Activated T-helper 17 cell treated with anti-CD3 and anti-CD28 coated beads, Interleukin-2, amount 50 U/mL, for 72 hours (primary cell): Measurements from ENCODE around the gene POFUT2. TPM values are rescaled to one million over a fixed set of nuclear protein-coding genes. Genes with fewer than 3 reads are reported as not detected.
A peak's percentile ranks its signal among the peaks of the same experiment; 100 is the strongest.

ENCODE experiments used
- ATAC-seq: fragments of 150-1000 bp; cut with Tn5 transposase; replicated peaks from 2 replicates; pipeline ENCODE4 v1.10.0; 2021; ENCODE audit warnings: mild to moderate bottlenecking, moderate library complexity
- H3K27ac Mint-ChIP-seq: one replicate; pipeline ENCODE4 v1.8.0; 2022; ENCODE audit warnings: mixed read lengths
- H3K27me3 Mint-ChIP-seq: one replicate; pipeline ENCODE4 v1.8.0; 2022; ENCODE audit warnings: mixed read lengths
- H3K36me3 Mint-ChIP-seq: one replicate; pipeline ENCODE4 v1.8.0; 2022; ENCODE audit warnings: low read depth, mild to moderate bottlenecking, mixed read lengths
- H3K4me1 Mint-ChIP-seq: one replicate; pipeline ENCODE4 v1.8.0; 2022; ENCODE audit warnings: mixed read lengths
- H3K4me3 Mint-ChIP-seq: one replicate; pipeline ENCODE4 v1.8.0; 2022; ENCODE audit warnings: mild to moderate bottlenecking, mixed read lengths
- H3K9me3 Mint-ChIP-seq: one replicate; pipeline ENCODE4 v1.8.0; 2022; ENCODE audit warnings: mixed read lengths
- total RNA-seq, 2 donors: library from RNA; stranded (reverse); gene quantifications; one replicate each; pipeline ENCODE4 v1.2.3, GENCODE V29; 2022

The POFUT2 gene
- total RNA-seq, 2 donors from 2014 or later = 12.0 to 22.8 TPM

DNA sequence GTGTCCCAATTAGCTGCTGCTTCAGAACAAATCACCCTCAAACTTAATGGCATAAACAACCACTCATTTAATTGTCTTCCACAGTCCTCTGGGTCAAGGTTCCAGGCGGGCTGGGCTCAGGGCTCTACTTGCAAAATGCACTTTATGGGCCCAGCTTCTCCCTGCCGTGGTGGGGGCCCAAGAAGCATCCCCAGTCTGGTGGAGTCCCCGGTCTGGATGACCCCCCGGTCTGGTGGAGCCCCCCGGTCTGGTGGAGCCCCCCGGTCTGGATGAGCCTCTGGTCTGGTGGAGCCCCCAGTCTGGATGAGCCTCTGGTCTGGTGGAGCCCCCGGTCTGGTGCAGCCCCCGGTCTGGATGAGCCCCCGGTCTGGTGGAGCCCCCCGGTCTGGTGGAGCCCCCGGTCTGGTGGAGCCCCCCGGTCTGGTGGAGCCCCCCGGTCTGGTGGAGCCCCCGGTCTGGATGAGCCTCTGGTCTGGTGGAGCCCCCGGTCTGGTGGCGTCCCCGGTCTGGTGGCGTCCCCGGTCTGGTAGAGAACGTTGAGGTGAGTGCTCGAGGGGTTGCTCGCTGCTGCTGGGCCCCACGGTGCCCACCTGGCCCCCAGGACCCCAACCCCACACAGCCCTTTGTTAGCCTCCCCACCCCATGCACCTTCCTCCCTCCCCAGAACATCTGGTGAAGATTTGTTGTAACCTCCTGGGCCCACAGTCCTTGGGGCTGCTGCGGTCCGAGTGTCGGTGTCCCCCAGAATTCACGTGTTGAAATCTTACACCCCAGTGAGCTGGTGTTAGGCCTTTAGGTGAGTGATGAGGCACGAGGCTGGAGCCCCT lies 33.8 kb downstream of the POFUT2 start:
- H3K4me1 Mint-ChIP-seq = peaks cover 14% of the 10 kb centered on the region
- no peak for ATAC-seq
- no peaks in the 10 kb centered on the region for H3K36me3 Mint-ChIP-seq
- peaks cover 5% of the 10 kb centered on the region for H3K27me3 Mint-ChIP-seq
- H3K9me3 Mint-ChIP-seq = no peaks in the 10 kb centered on the region
- no peak overlapping the region for H3K27ac Mint-ChIP-seq
- H3K4me3 Mint-ChIP-seq = peak overlapping the region; percentile 34

DNA sequence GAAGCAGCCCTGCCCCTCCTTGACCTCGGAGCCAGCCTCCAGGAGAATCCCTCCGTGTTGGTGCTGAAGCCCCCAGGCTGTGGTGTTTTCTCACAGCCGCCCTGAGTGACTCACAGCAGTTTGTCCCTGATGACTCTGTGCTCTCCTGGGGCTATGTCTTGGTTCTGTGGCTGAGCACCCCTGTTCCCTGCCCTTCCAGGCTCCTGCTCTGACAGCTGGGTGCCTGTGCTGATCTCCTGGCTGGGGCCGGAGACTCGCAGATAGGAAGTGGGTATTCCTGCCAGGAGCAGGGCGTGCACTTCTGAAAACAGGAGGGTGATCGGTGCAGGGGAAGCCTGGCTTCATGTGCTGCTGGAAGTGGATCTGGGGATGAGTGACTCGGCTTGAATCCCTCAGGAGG lies 34.5 kb downstream of the POFUT2 start:
- Mint-ChIP-seq H3K27me3 (peaks cover 5% of the 10 kb centered on the region), H3K9me3 (no peaks in the 10 kb centered on the region), H3K36me3 (no peaks in the 10 kb centered on the region), H3K27ac (no peak overlapping the region), H3K4me3 (no peak overlapping the region), H3K4me1 (peaks cover 14% of the 10 kb centered on the region)
- no peak for ATAC-seq

DNA sequence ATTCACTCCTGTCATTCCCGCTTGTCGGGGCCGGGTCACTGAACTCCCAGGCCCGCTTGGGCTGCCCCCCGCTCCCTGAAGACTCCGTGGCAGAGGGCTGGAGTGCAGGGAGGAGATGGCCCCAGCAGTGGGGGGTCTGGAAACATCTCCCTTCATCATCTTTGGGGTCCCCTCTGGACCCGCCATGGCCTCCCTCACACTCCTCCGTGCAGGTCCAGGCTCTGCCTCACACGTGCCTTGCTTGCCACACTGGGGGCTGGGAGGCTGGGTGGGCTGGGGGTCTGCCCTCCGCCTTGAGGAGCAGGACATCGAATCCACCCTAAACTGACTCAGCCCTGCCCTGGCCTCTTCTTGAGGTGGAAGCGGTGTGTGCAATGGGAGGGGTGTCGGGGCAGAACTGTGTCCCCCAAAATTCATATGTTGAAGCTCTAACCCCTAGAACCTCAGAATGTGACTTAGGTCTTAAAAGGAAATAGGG lies 35.2 kb downstream of the POFUT2 start:
- Mint-ChIP-seq H3K4me1 (peaks cover 14% of the 10 kb centered on the region), H3K4me3 (no peak overlapping the region), H3K27me3 (peaks cover 5% of the 10 kb centered on the region), H3K36me3 (no peaks in the 10 kb centered on the region), H3K27ac (no peak overlapping the region), H3K9me3 (no peaks in the 10 kb centered on the region)
- no peak for ATAC-seq

DNA sequence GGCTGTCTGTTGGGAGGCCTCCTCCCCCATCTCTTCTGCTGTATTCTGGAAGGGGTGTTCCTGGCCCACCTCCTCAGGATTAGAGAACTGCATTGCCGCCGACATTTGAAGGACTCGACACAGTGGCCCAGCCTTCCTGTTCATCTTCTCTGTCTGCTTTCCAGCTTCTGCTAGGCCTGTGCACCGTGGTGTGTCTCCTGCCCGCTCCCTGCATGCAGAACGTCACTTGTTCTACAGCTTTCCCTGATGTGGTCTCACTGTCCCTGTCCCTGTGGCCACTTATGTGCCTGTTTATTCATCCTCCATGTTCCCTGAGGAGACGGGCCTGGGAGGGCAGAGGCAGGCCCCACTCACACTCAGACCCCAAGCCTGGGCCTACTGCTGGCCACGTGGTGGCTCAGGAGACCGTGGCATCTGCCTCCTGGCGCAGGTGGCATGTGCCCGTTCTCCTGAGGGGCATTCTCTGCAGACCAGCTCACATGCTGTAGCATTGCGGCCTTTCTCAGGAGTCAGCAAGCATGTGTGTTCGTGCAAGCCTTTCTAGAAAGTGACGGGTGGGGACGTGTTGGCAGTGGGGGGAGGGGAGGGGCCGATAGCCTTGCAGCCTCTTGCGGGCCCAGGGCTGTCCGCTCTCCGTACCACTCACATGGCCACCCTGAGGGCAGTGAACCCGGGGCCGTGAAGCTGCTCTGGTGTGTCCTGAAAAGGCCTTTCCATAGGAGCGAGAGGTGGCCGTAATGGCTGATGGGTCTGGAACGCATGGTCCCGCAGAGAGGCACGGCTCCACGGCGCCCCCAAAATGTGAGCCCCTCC lies 35.9 kb downstream of the POFUT2 start:
- Mint-ChIP-seq H3K36me3 (no peaks in the 10 kb centered on the region), H3K27ac (no peak overlapping the region), H3K9me3 (no peaks in the 10 kb centered on the region), H3K27me3 (peaks cover 5% of the 10 kb centered on the region), H3K4me1 (peaks cover 14% of the 10 kb centered on the region), H3K4me3 (no peak overlapping the region)
- no peak for ATAC-seq

DNA sequence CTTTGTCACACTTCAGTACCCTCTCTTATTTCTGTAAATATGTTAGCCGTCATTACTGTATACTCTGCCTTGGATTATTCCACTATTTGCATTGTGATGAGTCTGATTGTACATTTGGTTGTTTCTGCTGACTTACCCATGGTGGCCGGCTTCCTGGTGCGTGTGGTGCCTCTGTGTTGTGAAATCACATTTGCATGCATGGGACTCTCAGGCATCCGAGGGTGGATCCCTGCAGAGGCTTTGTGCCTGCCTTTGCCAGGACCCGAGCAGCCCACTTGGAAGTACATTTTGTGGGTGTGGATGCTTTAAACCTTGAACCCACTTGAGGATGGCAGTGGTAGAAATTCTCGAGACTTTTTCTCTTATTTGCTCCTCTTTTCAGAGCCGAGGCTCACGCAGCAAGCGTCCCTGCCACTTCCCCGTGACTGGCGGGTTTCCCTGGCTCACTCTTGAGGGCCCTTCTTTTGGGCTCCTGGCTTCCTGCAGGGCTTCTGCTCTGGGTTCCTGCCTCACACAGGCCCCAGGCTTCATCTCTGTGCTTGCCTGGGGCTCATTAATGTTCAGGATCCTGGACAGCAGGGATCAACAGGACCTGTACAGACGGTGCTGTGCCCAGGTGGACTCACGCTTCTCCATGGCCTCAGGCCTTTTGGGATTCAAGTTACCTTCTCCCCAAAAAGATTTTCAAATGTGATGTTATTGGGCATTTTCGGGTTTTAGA lies 36.6 kb downstream of the POFUT2 start:
- ATAC-seq = no peak
- Mint-ChIP-seq H3K36me3 (no peaks in the 10 kb centered on the region), H3K4me1 (peaks cover 14% of the 10 kb centered on the region), H3K4me3 (no peak overlapping the region), H3K27ac (no peak overlapping the region), H3K27me3 (peaks cover 5% of the 10 kb centered on the region), H3K9me3 (no peaks in the 10 kb centered on the region)

DNA sequence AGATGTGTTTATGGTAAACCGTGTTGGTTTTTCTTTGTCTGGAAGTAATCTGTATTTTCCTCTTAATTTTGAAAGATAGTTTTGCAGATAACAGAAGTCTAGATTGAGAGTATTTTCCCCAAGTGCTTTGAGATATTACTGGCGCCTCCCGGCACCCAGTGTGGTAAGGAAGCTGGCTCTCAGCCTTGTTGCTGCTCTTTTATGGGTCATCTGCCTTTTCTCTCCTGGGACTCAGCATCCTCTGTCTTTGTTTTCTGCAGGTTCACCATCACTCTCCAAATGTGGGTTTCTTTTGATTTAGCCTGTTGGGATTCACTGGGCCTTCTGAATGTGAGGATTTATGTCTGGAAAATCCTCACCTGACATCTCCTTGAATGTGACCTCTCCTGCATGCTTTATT lies 37.4 kb downstream of the POFUT2 start:
- Mint-ChIP-seq H3K27ac (no peak overlapping the region), H3K4me1 (peaks cover 14% of the 10 kb centered on the region), H3K36me3 (no peaks in the 10 kb centered on the region), H3K4me3 (no peak overlapping the region), H3K27me3 (peaks cover 5% of the 10 kb centered on the region), H3K9me3 (no peaks in the 10 kb centered on the region)
- ATAC-seq = no peak

DNA sequence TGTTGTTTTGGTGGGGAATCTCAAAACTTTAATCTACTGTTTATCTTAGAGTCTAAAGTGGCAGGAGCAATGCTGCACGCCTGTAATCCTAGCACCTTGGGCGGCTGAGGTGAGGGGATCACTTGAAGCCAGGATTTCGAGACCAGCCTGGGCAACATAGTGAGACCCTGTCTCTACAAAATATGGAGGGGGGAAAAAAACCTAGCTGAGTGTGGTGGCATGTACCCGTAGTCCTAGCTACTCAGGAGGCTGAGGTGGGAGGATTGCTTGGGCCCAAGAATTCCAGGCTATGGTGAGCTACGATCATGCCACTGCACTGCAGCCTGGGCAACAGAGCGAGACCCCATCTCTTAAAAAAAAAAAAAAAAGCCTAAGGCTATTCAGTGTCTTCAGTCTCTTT lies 38.1 kb downstream of the POFUT2 start:
- Mint-ChIP-seq H3K36me3 (no peaks in the 10 kb centered on the region), H3K27ac (no peak overlapping the region)

DNA sequence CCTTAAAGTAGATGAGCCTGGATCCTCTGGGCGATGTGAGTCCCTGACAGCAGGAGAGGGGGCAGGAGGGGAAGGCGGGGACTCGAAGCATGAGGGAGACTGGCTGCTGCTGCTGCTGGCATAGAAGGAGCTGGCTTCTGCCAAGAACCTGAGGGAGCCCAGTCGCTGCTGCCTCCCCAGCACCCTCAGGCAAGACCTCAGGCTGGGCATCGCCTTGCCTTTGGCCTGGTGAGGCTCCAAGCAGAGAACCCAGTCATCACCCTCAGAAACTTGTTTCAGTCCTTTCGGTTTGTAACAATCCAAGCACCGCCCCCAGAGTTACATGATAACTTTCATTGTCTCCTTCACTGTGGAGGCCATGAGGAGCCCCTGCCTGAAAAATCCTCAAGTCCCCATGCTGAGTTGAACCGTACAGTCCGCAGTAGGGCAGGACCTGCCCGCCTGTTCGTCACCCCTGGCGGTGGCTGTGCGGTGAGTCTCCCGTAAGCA lies 38.8 kb downstream of the POFUT2 start:
- no peak overlapping the region for H3K4me3 Mint-ChIP-seq
- H3K27me3 Mint-ChIP-seq = no peaks in the 10 kb centered on the region
- no peak overlapping the region for H3K27ac Mint-ChIP-seq
- H3K4me1 Mint-ChIP-seq = peaks cover 6% of the 10 kb centered on the region
- no peak for ATAC-seq
- peaks cover 6% of the 10 kb centered on the region for H3K9me3 Mint-ChIP-seq
- H3K36me3 Mint-ChIP-seq = no peaks in the 10 kb centered on the region

More for the DNA sequence above, 38.1 kb downstream of the POFUT2 start:
- H3K27me3 Mint-ChIP-seq = peaks cover under 1% of the 10 kb centered on the region
- H3K4me1 Mint-ChIP-seq = peaks cover 9% of the 10 kb centered on the region
- no peaks in the 10 kb centered on the region for H3K9me3 Mint-ChIP-seq
- no peak overlapping the region for H3K4me3 Mint-ChIP-seq
- no peak for ATAC-seq

DNA sequence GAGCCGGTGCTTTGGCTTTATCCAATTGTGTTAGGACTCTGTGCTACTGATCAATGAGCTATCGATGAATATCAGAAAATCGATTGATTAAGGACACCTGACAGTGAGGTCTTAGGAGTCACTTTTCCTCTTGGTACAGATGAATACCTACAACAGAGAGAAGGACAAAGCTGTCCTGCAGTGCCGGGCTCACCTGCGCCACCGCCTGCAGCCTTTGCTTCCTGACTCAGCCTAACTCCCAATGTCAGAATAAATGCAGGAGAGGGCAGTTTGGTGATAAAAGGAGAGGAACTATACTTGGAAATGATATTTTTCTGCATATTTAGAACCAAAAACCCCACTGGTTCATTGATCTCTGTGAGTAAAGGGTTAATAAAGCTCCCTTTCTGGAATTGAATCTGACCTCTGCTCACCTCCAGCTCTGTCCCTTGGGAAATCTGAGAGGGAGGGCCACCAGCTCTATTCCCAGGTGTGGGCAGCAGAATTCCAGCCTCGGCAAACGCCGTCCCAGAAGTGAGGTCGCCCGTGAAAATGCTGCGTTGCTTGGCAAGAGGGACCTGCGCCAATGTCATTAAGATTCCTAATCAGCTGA lies 39.3 kb downstream of the POFUT2 start:
- Mint-ChIP-seq H3K4me1 (peaks cover 6% of the 10 kb centered on the region), H3K27ac (no peak overlapping the region), H3K4me3 (no peak overlapping the region), H3K36me3 (no peaks in the 10 kb centered on the region), H3K9me3 (peaks cover 6% of the 10 kb centered on the region), H3K27me3 (no peaks in the 10 kb centered on the region)
- ATAC-seq = no peak

DNA sequence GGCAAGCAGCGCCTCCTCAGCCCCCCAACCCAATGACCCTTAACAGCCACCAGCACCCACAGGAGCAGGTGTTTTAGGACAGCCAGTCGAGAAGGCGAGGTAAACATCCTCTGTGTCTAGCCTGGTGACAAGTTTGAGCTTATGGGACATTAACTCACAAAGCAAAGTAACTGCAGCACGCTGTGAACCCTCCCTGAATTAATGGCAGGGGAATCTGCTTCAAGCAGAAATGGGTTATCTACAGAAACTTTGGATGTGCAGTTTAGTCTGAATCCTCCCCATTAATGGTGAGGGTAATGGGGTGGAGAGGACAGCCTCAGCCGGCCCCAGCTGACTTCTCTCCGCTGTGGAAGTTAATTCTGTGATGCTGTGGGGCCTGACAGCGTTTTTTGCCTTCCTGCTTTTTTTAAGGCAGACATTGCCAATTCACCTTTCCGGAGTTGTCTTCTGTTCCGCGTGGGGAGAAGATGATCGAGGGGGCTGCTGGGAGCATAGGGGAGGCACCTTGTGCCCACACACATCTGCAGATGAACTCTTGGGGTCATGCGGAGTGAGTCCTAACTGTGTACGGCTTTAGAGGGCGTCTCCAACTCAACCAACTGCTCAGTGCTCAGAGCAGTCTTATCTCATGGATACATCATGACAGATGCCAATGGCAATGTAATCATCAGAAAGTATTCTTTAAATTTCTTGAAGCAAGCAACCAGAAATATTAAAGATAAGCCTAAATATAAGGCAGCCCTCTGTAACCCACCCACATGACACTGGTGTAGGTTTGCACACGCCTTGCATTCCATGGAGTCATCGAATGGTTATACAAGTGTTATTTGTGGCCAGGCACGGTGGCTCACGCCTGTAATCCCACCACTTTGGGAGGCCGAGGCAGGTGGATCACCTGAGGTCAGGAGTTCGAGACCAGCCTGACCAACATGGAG lies 41.0 kb downstream of the POFUT2 start:
- Mint-ChIP-seq H3K4me1 (peaks cover 6% of the 10 kb centered on the region), H3K4me3 (no peak overlapping the region), H3K9me3 (peaks cover 6% of the 10 kb centered on the region), H3K36me3 (no peaks in the 10 kb centered on the region), H3K27me3 (no peaks in the 10 kb centered on the region), H3K27ac (no peak overlapping the region)
- ATAC-seq = no peak

DNA sequence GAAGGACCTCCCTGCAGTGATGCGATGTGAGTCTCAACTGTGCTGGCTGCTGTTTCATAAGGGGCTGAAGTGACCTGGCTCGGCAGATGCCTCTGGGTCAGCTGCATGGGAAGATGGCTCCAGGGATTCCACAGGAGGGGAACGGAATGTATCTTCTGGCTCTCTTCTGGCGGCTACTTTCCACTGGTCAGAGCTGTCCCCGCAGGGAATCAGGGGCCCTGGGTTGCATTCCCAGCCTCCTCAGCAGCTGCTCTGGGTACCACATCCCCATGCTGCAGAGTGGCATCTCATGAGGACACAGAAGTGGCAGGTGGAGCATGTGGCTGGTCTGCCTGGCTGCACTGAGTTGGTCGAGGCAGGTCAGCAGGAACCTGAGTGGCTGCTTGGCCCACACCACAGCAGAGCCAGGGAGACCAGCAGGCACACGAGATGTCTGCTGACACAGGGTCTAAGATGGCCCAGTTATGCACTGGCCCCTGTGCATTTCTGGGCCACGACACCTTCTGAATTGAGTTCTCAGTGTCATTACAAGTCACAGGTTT lies 42.8 kb downstream of the POFUT2 start:
- ATAC-seq = no peak
- no peaks in the 10 kb centered on the region for H3K36me3 Mint-ChIP-seq
- no peaks in the 10 kb centered on the region for H3K4me1 Mint-ChIP-seq
- H3K9me3 Mint-ChIP-seq = peaks cover 6% of the 10 kb centered on the region
- H3K4me3 Mint-ChIP-seq = no peak overlapping the region
- no peak overlapping the region for H3K27ac Mint-ChIP-seq
- H3K27me3 Mint-ChIP-seq = no peaks in the 10 kb centered on the region

DNA sequence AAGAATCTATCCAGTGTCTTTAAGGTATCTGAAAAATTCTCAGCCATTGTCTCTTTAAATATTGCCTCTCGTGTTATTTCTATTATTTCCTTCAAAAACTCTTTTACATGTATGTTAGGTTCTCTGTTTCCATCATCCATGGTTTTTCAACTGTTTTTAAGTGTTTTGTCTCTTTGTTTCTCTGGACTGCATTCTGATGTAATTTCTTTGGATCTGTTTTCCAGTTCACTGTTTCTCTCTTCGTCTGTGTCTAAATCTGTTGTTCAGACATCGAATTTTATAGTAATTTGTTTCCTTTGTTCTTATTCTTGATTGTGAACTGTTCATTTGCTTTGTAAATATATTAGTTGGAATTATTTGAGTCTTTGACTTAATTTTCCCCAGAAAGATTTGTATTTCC lies 44.1 kb downstream of the POFUT2 start:
- Mint-ChIP-seq H3K27ac (no peak overlapping the region), H3K4me3 (no peak overlapping the region), H3K36me3 (no peaks in the 10 kb centered on the region), H3K4me1 (no peaks in the 10 kb centered on the region), H3K27me3 (no peaks in the 10 kb centered on the region), H3K9me3 (peaks cover 6% of the 10 kb centered on the region)
- ATAC-seq = no peak

DNA sequence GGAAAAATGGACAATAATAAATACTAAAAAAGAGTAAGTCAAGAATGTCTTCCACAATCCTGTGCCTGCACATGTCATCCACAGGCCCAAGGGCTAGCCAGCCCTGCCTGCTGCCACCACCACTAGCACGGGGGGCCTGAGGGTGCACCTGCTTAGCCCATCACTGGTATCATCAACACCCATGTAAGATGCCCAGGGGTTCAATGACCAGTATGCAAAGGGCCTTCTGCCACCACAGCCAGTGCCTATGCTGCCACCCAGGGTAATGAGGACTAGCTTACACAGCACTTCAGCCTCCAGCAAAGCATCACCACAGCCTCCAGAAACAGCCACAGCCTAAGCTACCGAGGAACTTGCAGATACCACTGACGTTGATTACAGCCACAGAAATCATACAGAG lies 46.3 kb downstream of the POFUT2 start:
- Mint-ChIP-seq H3K4me1 (no peaks in the 10 kb centered on the region), H3K36me3 (no peaks in the 10 kb centered on the region), H3K27ac (no peak overlapping the region), H3K4me3 (no peak overlapping the region), H3K9me3 (peaks cover 6% of the 10 kb centered on the region), H3K27me3 (peaks cover 3% of the 10 kb centered on the region)
- no peak for ATAC-seq
